22Rv1 (cell line): ENCODE data around the gene AAK1.

Source experiments
- ZFX ChIP-seq: fragments of 450-650 bp; IDR thresholded peaks from 2 replicates; pipeline ENCODE4 v1.6.1; 2017; ENCODE audit warnings: antibody characterized with exemption, borderline replicate concordance
- TF ChIP-seq, protein P1 (sequence below): fragments of 450-650 bp; IDR thresholded peaks from 2 replicates; pipeline ENCODE4 v1.5.1; 2017; ENCODE audit warnings: mild to moderate bottlenecking

GRCh38 chr2:69618362-69618761 is 25.2 kb downstream of the AAK1 start:
- TF ChIP-seq, protein P1, sequence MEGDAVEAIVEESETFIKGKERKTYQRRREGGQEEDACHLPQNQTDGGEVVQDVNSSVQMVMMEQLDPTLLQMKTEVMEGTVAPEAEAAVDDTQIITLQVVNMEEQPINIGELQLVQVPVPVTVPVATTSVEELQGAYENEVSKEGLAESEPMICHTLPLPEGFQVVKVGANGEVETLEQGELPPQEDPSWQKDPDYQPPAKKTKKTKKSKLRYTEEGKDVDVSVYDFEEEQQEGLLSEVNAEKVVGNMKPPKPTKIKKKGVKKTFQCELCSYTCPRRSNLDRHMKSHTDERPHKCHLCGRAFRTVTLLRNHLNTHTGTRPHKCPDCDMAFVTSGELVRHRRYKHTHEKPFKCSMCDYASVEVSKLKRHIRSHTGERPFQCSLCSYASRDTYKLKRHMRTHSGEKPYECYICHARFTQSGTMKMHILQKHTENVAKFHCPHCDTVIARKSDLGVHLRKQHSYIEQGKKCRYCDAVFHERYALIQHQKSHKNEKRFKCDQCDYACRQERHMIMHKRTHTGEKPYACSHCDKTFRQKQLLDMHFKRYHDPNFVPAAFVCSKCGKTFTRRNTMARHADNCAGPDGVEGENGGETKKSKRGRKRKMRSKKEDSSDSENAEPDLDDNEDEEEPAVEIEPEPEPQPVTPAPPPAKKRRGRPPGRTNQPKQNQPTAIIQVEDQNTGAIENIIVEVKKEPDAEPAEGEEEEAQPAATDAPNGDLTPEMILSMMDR = no peak
- TF ChIP-seq ZFX = no peak
